BE2C (cell line): ENCODE measurements around the gene SPINT2.
"Not testable (repeated sequence)": the region's sequence is repeated elsewhere in the genome, so short reads cannot be mapped to it uniquely, and the experiment has no call there.

Source experiments
- DNase-seq: peaks from one replicate; pipeline ENCODE4 v3.0.0-alpha.2; 2020
- H3K27me3 ChIP-seq: fragments of 250-450 bp; sonication (Bioruptor Pico); 2 replicates; pipeline ENCODE4 v1.5.1; 2020; ENCODE audit warnings: mild to moderate bottlenecking
- H3K36me3 ChIP-seq: fragments of 250-450 bp; sonication (Bioruptor Pico); 2 replicates; pipeline ENCODE4 v1.5.1; 2020; ENCODE audit warnings: mild to moderate bottlenecking
- H3K4me1 ChIP-seq: fragments of 250-450 bp; sonication (Bioruptor Pico); 2 replicates; pipeline ENCODE4 v1.5.1; 2020
- H3K4me3 ChIP-seq: 2 replicates; pipeline ENCODE4 v1.5.1; 2011; ENCODE audit warnings: low read depth, low read length
- H3K9me3 ChIP-seq: fragments of 250-450 bp; sonication (Bioruptor Pico); 2 replicates; pipeline ENCODE4 v1.5.1; 2020
- CTCF ChIP-seq: IDR thresholded peaks from 2 replicates; pipeline ENCODE4 v1.5.1; 2012; ENCODE audit warnings: mild to moderate bottlenecking, low read depth, low read length

Gene SPINT2

GRCh38 chr19:38252941-38253691, 11.3 kb upstream of the SPINT2 start:
- Histone ChIP-seq H3K36me3 (no peaks in the 10 kb centered on the region), H3K4me1 (peaks cover 3% of the 10 kb centered on the region; the same call in 1 of the 2 replicates), H3K27me3 (no peaks in the 10 kb centered on the region; the same call in 1 of the 2 replicates), H3K4me3 (no peak overlapping the region), H3K9me3 (no peaks in the 10 kb centered on the region)
- DNase-seq: peak; percentile 28
- no peak for TF ChIP-seq CTCF

GRCh38 chr19:38253788-38254187, 10.6 kb upstream of the SPINT2 start:
- H3K36me3 ChIP-seq: no peaks in the 10 kb centered on the region

GRCh38 chr19:38255383-38256014, 8.9 kb upstream of the SPINT2 start:
- DNase-seq: no peak
- Histone ChIP-seq H3K9me3 (no peaks in the 10 kb centered on the region), H3K36me3 (no peaks in the 10 kb centered on the region), H3K4me3 (peak overlapping the region; percentile 43), H3K4me1 (peaks cover 3% of the 10 kb centered on the region; the same call in 1 of the 2 replicates), H3K27me3 (no peaks in the 10 kb centered on the region; the same call in 1 of the 2 replicates)
- no peak for TF ChIP-seq CTCF

More at GRCh38 chr19:38253788-38254187, 10.6 kb upstream of the SPINT2 start:
- DNase-seq: no peak
- no peaks in the 10 kb centered on the region for H3K9me3 ChIP-seq
- peaks cover 3% of the 10 kb centered on the region; the same call in 1 of the 2 replicates for H3K4me1 ChIP-seq
- TF ChIP-seq CTCF: no peak
- no peaks in the 10 kb centered on the region; the same call in 1 of the 2 replicates for H3K27me3 ChIP-seq
- H3K4me3 ChIP-seq: no peak overlapping the region

GRCh38 chr19:38261942-38262341, 2.4 kb upstream of the SPINT2 start:
- not testable (repeated sequence) for DNase-seq, H3K4me3 ChIP-seq, H3K36me3 ChIP-seq, H3K27me3 ChIP-seq, H3K9me3 ChIP-seq, H3K4me1 ChIP-seq

GRCh38 chr19:38262585-38263268, 1.6 kb upstream of the SPINT2 start:
- H3K36me3 ChIP-seq: no peaks in the 10 kb centered on the region
- DNase-seq: no peak
- no peaks in the 10 kb centered on the region for H3K4me1 ChIP-seq
- H3K27me3 ChIP-seq: no peaks in the 10 kb centered on the region
- H3K4me3 ChIP-seq: no peak overlapping the region
- TF ChIP-seq CTCF: no peak
- no peaks in the 10 kb centered on the region for H3K9me3 ChIP-seq

- no peaks in the 10 kb centered on the region for H3K27me3 ChIP-seq
- H3K4me3 ChIP-seq: no peak overlapping the region
- no peak for DNase-seq
- no peaks in the 10 kb centered on the region for H3K9me3 ChIP-seq
- TF ChIP-seq CTCF: no peak
- no peaks in the 10 kb centered on the region for H3K36me3 ChIP-seq
- no peaks in the 10 kb centered on the region for H3K4me1 ChIP-seq
Measured at GRCh38 chr19:38263689-38264485, 486 bp upstream of the SPINT2 start.
